ENCODE data around the gene PCDHGA3. TPM values are rescaled to one million over a fixed set of nuclear protein-coding genes. Genes with fewer than 3 reads are reported as not detected.
"Not testable (repeated sequence)": the region's sequence is repeated elsewhere in the genome, so short reads cannot be mapped to it uniquely, and the experiment has no call there.

PCDHGA3 gene
- total and polyA plus RNA-seq, 9 of the 15 experiments (the other 6 are each of a cell fraction or from before 2014, with no cell fraction given), result 0.13 to 0.28 (median 0.18) TPM; not detected in 2

DNA sequence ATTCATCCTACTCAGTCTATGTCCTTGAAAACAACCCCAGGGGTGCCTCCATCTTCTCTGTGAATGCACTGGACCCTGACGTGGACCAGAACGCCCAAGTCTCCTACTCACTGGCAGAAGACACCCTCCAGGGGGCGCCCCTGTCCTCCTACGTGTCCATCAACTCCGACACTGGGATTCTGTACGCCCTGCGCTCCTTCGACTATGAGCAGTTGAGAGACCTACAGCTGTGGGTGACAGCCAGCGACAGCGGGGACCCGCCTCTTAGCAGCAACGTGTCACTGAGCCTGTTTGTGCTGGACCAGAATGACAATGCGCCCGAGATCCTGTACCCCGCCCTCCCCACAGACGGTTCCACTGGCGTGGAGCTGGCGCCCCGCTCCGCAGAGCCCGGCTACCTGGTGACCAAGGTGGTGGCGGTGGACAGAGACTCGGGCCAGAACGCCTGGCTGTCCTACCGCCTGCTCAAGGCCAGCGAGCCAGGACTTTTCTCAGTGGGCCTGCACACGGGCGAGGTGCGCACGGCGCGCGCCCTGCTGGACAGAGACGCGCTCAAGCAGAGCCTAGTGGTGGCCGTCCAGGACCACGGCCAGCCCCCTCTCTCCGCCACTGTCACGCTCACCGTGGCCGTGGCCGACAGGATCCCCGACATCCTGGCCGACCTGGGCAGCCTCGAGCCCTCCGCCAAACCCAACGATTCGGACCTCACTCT, 32.0 kb downstream of the PCDHGA3 start:
- H3K9ac ChIP-seq (ENCODE audit: insufficient read depth in 1 of 2, low read depth in 2 of 2, low read length in 2 of 2); CTCF ChIA-PET (ENCODE audit: low intra/inter-chr PET ratio); H3K79me2 ChIP-seq (ENCODE audit: control insufficient read depth, insufficient read depth, low read length); H4K20me1 ChIP-seq (replicated peaks; ENCODE audit: control insufficient read depth, insufficient read depth, low read length); POLR2A ChIA-PET; H3K4me2 ChIP-seq (ENCODE audit: insufficient read depth, low read length); H3K4me3 ChIP-seq; in situ Hi-C loops (cut with MboI); H2AFZ ChIP-seq (ENCODE audit: low read depth, low read length); H3K9me3 ChIP-seq (replicated peaks; ENCODE audit: control insufficient read depth, insufficient read depth, low read depth, low read length); BruUV-seq (replicated peaks); H3K36me3 ChIP-seq (ENCODE audit: control insufficient read depth, insufficient read depth, low read length); FAIRE-seq; H3K9me1 ChIP-seq (ENCODE audit: control insufficient read depth, insufficient read depth, low read length); H3K27ac ChIP-seq (ENCODE audit: extremely low read depth, low read depth, low read length); H3K4me1 ChIP-seq (replicated peaks in 1 of 2; ENCODE audit: control insufficient read depth in 2 of 2, insufficient read depth in 2 of 2, low read length in 2 of 2); intact Hi-C loops (cut with micrococcal nuclease): not testable (repeated sequence)
- TF ChIP-seq, protein P1, sequence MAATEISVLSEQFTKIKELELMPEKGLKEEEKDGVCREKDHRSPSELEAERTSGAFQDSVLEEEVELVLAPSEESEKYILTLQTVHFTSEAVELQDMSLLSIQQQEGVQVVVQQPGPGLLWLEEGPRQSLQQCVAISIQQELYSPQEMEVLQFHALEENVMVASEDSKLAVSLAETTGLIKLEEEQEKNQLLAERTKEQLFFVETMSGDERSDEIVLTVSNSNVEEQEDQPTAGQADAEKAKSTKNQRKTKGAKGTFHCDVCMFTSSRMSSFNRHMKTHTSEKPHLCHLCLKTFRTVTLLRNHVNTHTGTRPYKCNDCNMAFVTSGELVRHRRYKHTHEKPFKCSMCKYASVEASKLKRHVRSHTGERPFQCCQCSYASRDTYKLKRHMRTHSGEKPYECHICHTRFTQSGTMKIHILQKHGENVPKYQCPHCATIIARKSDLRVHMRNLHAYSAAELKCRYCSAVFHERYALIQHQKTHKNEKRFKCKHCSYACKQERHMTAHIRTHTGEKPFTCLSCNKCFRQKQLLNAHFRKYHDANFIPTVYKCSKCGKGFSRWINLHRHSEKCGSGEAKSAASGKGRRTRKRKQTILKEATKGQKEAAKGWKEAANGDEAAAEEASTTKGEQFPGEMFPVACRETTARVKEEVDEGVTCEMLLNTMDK (IDR thresholded peaks at IDR 0.05; ENCODE audit: borderline replicate concordance, insufficient read depth, low read depth, low read length, poor library complexity, severe bottlenecking), result peak; percentile 40
- TF ChIP-seq, protein P2, sequence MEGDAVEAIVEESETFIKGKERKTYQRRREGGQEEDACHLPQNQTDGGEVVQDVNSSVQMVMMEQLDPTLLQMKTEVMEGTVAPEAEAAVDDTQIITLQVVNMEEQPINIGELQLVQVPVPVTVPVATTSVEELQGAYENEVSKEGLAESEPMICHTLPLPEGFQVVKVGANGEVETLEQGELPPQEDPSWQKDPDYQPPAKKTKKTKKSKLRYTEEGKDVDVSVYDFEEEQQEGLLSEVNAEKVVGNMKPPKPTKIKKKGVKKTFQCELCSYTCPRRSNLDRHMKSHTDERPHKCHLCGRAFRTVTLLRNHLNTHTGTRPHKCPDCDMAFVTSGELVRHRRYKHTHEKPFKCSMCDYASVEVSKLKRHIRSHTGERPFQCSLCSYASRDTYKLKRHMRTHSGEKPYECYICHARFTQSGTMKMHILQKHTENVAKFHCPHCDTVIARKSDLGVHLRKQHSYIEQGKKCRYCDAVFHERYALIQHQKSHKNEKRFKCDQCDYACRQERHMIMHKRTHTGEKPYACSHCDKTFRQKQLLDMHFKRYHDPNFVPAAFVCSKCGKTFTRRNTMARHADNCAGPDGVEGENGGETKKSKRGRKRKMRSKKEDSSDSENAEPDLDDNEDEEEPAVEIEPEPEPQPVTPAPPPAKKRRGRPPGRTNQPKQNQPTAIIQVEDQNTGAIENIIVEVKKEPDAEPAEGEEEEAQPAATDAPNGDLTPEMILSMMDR (IDR thresholded peaks at IDR 0.05 in 2 of 3, conservative IDR thresholded peaks at IDR 0.05 in 1 of 3; ENCODE audit: insufficient read depth in 2 of 3, low read depth in 1 of 3, low read length in 3 of 3), result peak; percentile 8 to 37 (median 35); a peak in 3 of 6 replicates
- TF ChIP-seq, protein P3, sequence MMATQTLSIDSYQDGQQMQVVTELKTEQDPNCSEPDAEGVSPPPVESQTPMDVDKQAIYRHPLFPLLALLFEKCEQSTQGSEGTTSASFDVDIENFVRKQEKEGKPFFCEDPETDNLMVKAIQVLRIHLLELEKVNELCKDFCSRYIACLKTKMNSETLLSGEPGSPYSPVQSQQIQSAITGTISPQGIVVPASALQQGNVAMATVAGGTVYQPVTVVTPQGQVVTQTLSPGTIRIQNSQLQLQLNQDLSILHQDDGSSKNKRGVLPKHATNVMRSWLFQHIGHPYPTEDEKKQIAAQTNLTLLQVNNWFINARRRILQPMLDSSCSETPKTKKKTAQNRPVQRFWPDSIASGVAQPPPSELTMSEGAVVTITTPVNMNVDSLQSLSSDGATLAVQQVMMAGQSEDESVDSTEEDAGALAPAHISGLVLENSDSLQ (IDR thresholded peaks at IDR 0.05), result peak; percentile 55
- ATAC-seq (peak; percentile 72; the same call in 2 of the 3 replicates), DNase-seq (ENCODE audit: extremely low read depth in 1 of 4, low spot score in 3 of 4) (peak in 1 of 4 experiments; percentile 30)
- H3K27me3 ChIP-seq (ENCODE audit: control insufficient read depth in 2 of 2, insufficient read depth in 2 of 2, low read length in 2 of 2), result peaks cover 4 to 32% of the 10 kb centered on the region in 2 experiments; a peak in 4 of 5 replicates
- 28% methylated on average over 23 of the region's 48 CpGs for WGBS (ENCODE audit: insufficient coverage, low coverage, missing lambda C conversion rate)
